ENCODE data around the gene CORO7.

CORO7 gene

DNA sequence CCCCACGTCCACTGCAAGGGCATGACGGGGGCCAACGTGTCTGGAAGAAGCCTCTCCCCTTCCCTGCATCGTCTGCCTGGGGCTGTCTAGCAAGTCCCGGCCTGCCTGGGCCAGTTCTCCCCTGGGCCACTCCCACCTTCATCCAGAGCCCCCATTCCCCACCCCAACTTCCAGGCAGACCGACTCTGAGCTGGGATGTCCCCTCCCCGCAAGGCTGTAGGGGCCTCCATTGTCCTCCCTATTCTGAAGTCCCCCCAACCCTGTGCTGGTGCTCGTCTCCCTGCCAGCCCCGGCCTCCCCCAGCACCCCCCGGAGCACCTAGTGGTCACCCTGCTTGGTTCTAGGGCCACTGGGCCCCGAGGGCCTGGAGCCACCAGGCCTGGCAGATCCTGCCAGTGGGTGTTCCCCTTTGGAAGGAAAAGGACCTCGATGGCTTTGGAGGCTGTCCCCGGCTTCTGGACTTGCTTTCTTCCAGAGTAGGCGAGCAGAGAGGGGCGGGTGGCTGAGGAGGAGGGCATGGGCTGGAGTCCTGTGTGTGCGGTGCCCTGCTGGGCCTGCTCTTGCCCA, 95.7 kb downstream of the CORO7 start:
- no peak for DNase-seq (ENCODE audit: low spot score)
- TF ChIP-seq, protein P1, sequence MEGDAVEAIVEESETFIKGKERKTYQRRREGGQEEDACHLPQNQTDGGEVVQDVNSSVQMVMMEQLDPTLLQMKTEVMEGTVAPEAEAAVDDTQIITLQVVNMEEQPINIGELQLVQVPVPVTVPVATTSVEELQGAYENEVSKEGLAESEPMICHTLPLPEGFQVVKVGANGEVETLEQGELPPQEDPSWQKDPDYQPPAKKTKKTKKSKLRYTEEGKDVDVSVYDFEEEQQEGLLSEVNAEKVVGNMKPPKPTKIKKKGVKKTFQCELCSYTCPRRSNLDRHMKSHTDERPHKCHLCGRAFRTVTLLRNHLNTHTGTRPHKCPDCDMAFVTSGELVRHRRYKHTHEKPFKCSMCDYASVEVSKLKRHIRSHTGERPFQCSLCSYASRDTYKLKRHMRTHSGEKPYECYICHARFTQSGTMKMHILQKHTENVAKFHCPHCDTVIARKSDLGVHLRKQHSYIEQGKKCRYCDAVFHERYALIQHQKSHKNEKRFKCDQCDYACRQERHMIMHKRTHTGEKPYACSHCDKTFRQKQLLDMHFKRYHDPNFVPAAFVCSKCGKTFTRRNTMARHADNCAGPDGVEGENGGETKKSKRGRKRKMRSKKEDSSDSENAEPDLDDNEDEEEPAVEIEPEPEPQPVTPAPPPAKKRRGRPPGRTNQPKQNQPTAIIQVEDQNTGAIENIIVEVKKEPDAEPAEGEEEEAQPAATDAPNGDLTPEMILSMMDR (IDR thresholded peaks at IDR 0.05; ENCODE audit: borderline replicate concordance, control extremely low read depth, extremely low read depth, insufficient read depth, missing control alignments), result no peak
- in situ Hi-C loops (cut with MboI; ENCODE audit: low sequenced_read_pairs, unreplicated experiment), result no loop called here

DNA sequence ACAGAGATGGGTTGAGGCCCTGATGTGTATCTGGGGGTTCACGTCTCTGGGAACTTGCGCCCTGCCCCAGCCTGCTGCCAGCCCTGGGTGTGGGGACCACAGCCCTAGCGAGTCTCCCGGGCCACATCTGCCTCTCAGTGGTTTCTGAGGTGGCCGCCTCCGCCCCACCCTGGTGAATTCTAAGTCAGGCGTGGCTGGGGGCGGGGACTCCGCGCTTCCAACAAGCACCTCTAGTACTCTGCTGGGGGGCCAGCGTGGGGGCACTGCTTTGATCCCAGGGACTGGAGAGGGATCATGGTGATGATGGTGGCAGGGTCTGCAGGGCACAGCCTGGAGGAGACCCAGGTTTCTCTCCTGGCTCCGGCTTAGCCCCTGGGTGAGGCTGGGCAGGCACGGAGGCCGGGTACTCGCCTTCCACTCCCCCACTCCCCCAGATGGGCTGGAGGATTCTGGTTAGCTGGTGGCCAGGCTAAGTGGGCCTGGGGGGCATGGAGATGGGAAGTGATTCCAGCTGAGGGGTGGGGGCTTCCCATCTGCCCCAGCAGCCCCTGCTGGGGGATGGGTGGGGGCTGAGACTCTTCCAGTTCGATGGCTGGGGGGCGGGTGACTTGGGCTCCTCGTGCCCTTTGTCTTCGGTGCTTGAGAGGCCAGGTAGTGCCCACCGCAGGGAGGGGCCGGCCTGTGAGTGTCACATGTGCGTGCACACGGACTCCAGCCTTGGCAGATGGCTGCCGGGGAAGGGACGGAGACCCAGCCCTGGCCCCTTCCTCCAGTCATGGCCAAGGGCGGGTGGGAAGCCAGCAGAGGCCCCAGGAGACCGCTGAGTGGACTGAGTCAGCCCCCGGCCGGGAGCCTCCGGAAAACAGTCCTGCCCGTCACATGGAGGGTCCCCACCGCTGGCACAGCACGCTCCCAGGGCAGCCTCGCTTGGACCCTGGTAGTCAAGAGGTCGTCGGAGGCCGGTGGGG, 96.7 kb downstream of the CORO7 start:
- peak; percentile 82 for DNase-seq (ENCODE audit: low spot score)
- TF ChIP-seq, protein P1 (IDR thresholded peaks at IDR 0.05; ENCODE audit: borderline replicate concordance, control extremely low read depth, extremely low read depth, insufficient read depth, missing control alignments), result no peak
- in situ Hi-C loops (cut with MboI; ENCODE audit: low sequenced_read_pairs, unreplicated experiment), result no loop called here

DNA sequence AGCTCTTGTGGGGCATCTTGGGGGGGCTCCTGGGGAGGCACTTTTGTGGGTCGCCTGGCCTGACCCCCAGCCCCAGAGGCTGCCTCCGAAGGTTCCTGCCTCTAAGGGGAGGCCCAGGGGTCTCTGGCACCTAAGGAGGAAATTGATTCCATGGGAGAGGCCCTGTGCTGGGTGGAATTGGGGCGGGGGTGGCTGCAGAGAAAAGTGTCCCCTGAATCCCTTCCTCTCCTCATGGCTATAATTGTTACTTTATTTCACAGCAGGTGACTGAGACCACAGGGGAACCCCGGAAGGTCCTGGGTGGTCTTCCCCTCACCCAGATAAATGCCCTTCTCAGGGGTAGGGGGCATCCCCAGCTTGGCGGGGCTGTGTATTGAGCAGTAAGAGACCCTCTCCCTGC, 97.4 kb downstream of the CORO7 start:
- TF ChIP-seq, protein P1 (IDR thresholded peaks at IDR 0.05; ENCODE audit: borderline replicate concordance, control extremely low read depth, extremely low read depth, insufficient read depth, missing control alignments), result no peak
- in situ Hi-C loops (cut with MboI; ENCODE audit: low sequenced_read_pairs, unreplicated experiment), result no loop called here
- no peak for DNase-seq (ENCODE audit: low spot score)

DNA sequence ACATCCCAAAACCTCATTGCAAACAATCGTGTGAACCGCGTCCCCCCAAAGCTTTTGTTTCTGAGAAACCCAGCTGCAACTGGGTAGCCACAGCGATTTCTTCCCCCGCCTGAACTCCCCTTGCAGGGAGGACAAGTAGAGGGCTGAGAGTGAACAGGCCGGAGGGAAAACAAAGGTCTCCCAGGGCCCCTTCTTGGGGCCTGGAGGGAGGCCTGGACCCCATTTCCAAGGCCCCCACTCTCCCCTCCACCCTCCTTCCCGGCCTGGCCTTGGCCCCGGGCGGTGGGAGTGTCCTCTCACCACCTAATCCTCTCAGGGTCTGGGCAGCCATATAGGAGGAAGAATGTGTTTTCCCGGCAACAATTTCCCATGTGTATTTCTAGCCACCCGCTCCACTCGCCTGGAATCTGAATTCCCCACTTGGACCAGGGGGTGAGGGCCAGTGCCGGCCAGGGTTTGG, 97.9 kb downstream of the CORO7 start:
- in situ Hi-C loops (cut with MboI; ENCODE audit: low sequenced_read_pairs, unreplicated experiment), result no loop called here
- no peak for DNase-seq (ENCODE audit: low spot score)
- TF ChIP-seq, protein P1 (IDR thresholded peaks at IDR 0.05; ENCODE audit: borderline replicate concordance, control extremely low read depth, extremely low read depth, insufficient read depth, missing control alignments), result no peak

DNA sequence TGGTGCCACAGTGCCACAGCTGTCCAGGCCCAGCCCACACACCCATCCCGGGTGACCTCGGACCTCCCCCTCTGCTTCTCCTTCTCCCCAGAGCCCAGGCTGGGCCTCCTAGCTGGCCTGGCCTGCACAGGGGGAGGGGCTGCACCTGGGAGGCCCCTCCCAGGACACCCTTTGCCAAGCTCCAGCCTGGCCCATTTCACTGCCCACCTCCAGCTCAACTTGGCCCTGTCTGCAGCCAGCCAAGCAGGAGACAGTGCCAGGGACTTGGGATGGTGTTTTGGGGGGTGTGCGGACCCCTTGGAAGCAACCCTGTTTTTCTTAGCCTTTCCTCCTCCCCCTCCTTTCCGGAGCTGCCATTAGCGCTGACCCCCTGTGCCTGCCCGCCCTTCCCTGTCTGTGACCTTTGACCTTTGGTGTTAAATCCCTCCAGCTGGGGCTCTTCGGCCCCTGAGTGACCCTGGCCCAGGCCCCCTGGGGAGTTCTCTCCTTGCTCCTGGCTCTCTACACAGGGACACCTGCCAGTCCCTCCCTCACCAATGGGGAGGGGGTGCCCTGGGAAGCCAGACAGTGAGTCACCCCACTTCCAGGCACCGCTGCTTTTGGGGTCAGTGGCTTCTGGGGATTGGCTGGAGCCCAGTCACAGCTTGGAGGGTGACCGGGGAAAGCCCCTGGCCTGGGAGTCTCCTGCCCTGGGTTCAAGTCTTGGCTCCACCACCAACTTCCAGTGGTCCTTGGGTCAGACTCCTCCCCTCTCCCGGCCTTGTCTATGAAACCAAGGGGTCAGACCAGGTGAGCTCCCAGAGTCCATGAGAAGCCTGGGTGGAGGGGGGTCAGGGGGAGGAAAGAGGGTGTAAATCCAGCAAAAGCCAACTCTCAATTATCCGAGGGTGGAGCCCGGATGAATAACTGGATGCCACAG, 98.6 kb downstream of the CORO7 start:
- in situ Hi-C loops (cut with MboI; ENCODE audit: low sequenced_read_pairs, unreplicated experiment), result no loop called here
- TF ChIP-seq, protein P1 (IDR thresholded peaks at IDR 0.05; ENCODE audit: borderline replicate concordance, control extremely low read depth, extremely low read depth, insufficient read depth, missing control alignments), result no peak
- no peak for DNase-seq (ENCODE audit: low spot score)

All from GM13976 (cell line).